NCI-H748 (cell line): ENCODE data around the gene TBC1D8B.
"Not testable (repeated sequence)": the region's sequence is repeated elsewhere in the genome, so short reads cannot be mapped to it uniquely, and the experiment has no call there.

Source experiments
- DNase-seq: peaks from one replicate; lab custom pipeline; 2025; ENCODE audit not compliant: unreplicated experiment; lab: John Stamatoyannopoulos, UW

The TBC1D8B gene

GRCh38 chrX:106802388-106803275, at the start of gene TBC1D8B:
TSS of gene TBC1D8B (plus strand) at chrX:106802673. CDS start at chrX:106802854, 181 bp downstream.
- DNase-seq: peak; percentile 81

GRCh38 chrX:106769288-106769687, 33.2 kb upstream of the TBC1D8B start:
- DNase-seq: not testable (repeated sequence)

- no peak for DNase-seq
Observed at GRCh38 chrX:106774981-106775380, 27.5 kb upstream of the TBC1D8B start.

- no peak for DNase-seq
Observed at GRCh38 chrX:106780264-106780663, 22.2 kb upstream of the TBC1D8B start.

GRCh38 chrX:106780664-106781377, 21.7 kb upstream of the TBC1D8B start:
- DNase-seq: no peak

GRCh38 chrX:106783716-106784115, 18.8 kb upstream of the TBC1D8B start:
- DNase-seq: no peak

- DNase-seq: no peak
Observed at GRCh38 chrX:106791495-106791894, 11.0 kb upstream of the TBC1D8B start.

GRCh38 chrX:106802063-106802387, 448 bp upstream of the TBC1D8B start:
- peak; percentile 32 for DNase-seq

- DNase-seq: no peak
Observed at GRCh38 chrX:106811131-106811910, 8.8 kb downstream of the TBC1D8B start.

- not testable (repeated sequence) for DNase-seq
Observed at GRCh38 chrX:106812930-106813329, 10.5 kb downstream of the TBC1D8B start.

- DNase-seq: not testable (repeated sequence)
Observed at GRCh38 chrX:106814093-106814492, 11.6 kb downstream of the TBC1D8B start.

- peak; percentile 28 for DNase-seq
Observed at GRCh38 chrX:106862972-106863688, 60.7 kb downstream of the TBC1D8B start.

- no peak for DNase-seq
Observed at GRCh38 chrX:106863697-106864096, 61.2 kb downstream of the TBC1D8B start.

GRCh38 chrX:106872796-106873195, 70.3 kb downstream of the TBC1D8B start:
- DNase-seq: not testable (repeated sequence)

- peak; percentile 36 for DNase-seq
Observed at GRCh38 chrX:106874075-106874474, 71.6 kb downstream of the TBC1D8B start.

GRCh38 chrX:106875151-106875550, 72.7 kb downstream of the TBC1D8B start:
- DNase-seq: no peak

GRCh38 chrX:106889468-106889867, 87.0 kb downstream of the TBC1D8B start:
- no peak for DNase-seq

GRCh38 chrX:106891762-106892460, 89.4 kb downstream of the TBC1D8B start:
- peak; percentile 31 for DNase-seq

GRCh38 chrX:106894392-106894909, 92.0 kb downstream of the TBC1D8B start:
- peak; percentile 70 for DNase-seq

- DNase-seq: no peak
Observed at GRCh38 chrX:106894978-106895452, 92.5 kb downstream of the TBC1D8B start.
